NCI-H1048 (cell line): ENCODE data around the gene MYO7B.

Experiments used
- DNase-seq: peaks from one replicate; lab custom pipeline; 2025; lab: John Stamatoyannopoulos, UW

Gene MYO7B

GRCh38 chr2:127638361-127639110 is 103.1 kb downstream of the MYO7B start:
- DNase-seq: no peak

DNA sequence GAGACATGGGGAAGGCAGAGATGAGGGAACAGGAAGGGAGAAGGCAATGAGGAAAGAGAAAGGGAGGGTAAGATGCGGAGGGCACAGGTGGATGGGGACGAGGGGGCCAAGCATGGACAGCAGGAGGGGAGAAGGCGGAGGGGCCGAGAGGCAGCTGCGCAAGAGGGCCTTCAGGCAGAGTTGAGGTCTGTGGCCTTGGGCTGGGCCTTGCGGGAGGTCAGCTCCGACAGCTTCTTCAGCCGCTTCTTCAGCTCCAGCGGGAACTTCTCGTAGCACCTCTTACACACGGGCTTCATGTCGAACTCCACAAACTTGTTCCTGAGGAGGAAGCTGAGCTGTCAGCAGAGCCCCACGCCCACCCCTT is 103.6 kb downstream of the MYO7B start:
- DNase-seq: no peak

GRCh38 chr2:127640082-127641072 is 104.9 kb downstream of the MYO7B start:
- DNase-seq: no peak

GRCh38 chr2:127641133-127641532 is 105.7 kb downstream of the MYO7B start:
- no peak for DNase-seq

- no peak for DNase-seq
Measured at GRCh38 chr2:127641846-127642507, 106.5 kb downstream of the MYO7B start.

DNA sequence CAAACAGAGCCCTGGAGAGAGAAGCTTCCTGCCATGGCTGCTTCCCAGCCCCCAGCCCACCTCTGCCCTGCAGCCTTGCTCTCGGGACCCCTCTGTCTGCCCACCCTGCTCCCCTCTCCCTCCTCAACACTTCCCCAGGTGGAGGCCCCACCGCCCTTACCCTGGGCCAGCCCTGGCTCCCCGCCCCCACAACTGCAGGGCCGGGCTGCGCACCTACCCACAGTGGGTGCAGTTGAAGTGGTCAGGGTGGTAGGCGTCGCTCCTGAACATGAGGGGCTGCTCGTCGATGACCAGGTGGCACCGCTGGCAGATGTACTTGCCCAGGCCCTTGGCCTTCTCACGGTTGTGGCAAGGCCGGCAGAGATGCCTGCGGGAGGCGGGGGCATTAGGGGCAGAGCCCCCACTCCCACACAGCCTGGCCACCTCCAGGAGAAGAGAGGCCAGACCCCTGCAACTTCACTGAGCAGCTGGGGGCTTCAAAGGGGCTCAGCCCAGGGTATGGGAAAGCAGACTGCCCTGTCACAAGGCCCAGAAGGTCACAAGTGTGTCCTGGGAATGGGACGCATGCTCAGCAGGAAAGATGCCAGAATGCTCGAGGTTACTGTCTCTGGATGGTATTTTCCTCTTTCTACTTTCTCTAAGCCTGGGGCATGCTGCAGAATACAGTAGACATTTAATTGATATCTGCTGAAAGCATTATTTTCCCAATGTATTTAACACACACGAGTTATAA is 107.4 kb downstream of the MYO7B start:
- DNase-seq: no peak

GRCh38 chr2:127643439-127644065 is 108.1 kb downstream of the MYO7B start:
- DNase-seq: no peak

GRCh38 chr2:127644066-127645025 is 108.9 kb downstream of the MYO7B start:
- no peak for DNase-seq

GRCh38 chr2:127645026-127645394 is 109.5 kb downstream of the MYO7B start:
- no peak for DNase-seq

- DNase-seq: no peak
Measured at GRCh38 chr2:127645395-127646291, 110.2 kb downstream of the MYO7B start, which contains the start of gene GPR17. Gene GPR17, plus strand, starts transcription at chr2:127646153. Its CDS starts 4,583 bp downstream, at chr2:127650736.

- DNase-seq: no peak
Measured at GRCh38 chr2:127646487-127647241, 111.2 kb downstream of the MYO7B start.

DNA sequence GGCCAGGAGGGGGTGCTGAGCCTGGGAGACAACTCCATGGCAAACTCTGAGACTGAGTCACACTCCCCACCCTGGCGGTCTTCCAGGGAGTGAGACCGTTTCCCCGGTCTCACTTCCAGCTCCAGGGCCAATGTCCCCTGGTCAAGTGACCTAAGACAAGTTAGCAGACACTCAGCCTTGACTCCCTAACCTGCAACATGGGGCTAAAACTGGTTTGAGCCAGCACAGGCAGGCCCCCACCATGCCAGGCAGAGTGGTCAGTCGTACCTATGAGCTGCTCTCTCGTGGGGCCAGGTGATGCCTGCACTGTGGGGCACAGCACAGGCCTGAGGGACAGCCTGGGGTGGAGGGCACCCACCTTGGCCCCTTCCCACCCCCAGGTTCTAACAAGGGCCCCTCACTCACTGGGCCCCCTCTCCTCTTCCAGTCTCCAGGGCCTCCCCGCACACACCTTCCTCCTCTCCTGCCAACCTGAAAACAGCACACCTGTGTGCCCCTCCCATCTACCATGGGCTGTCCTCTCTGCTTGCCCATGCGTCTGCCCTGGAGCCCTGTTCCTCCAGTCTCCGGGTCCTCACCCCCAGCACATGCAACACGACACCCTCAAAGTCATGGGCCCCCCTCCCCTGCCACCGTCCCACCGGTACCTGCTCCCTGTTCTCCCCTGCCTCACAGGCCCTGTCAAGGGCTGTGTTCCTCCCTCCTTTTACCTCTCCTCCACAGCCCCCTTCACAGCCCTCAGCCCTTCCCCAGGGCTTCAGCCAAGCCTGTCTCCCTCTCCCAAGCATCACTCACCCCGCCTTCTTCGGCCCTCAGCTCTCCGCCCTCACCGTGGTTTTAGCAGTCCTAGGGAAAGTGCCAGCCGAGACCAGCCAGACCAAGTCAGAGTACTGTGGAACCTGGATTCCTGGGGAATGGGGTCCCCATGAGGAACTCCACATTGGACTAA is 112.0 kb downstream of the MYO7B start:
- DNase-seq: no peak

DNA sequence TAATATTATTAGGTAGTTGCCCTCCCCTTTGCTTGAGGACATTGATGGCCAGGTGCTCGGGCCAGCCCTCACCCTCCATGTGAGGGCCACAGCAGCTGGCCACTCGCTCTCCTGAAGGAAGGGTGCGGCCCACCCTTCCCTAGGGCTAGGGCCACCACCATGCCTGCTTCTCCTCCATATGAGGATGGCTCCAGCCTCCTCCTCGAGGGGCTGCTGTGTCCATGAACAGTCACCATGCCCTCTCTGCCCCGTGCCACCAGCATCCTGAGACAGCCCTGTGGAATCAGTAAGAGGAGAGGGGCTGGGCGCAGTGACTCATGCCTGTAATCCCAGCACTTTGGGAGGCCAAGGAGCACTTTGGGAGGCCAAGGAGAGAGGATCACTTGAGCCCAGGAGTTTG is 112.8 kb downstream of the MYO7B start:
- no peak for DNase-seq

DNA sequence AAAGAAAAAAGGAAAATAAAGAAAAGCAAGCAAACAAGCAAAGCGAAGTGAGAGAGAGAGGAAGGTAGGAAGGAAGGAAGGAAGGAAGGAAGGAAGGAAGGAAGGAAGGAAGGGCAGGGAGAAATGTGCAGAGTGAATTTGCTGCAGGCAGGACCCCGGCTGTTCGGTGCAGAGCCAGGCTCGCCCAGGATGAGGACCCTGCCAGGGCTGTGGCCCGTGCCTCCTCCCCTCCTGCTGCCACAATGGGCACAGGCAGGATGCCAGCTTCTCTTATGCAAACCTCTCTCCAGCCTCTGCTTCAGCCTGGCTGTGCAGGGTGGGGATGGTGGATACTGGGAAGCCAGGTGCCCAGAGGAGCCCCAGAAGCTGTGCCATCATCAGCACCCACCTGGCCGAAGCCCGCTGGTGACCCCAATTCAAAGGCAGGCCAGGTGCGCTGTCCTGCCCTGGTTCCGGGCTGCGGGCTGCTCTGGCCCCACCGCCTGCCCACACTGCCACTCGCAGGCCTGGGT is 113.7 kb downstream of the MYO7B start:
- DNase-seq: no peak

DNA sequence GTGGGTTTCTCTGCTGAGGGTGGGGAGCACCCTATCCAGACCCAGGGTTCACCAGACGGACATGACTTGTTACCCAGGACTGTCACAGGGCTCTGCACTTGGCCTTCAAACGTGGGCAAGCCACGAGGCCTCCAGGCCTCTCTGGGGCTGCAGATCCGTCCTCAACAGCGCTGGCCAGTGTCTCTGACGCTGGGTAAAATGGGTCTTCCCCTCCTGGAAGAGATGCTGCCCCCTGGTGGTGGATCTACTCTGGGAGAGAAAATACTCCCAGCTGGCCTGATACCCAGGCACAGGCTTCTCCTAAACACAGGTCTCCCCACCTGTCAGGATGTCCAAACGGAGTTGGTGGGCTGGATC is 114.2 kb downstream of the MYO7B start:
- DNase-seq: peak; percentile 24

DNA sequence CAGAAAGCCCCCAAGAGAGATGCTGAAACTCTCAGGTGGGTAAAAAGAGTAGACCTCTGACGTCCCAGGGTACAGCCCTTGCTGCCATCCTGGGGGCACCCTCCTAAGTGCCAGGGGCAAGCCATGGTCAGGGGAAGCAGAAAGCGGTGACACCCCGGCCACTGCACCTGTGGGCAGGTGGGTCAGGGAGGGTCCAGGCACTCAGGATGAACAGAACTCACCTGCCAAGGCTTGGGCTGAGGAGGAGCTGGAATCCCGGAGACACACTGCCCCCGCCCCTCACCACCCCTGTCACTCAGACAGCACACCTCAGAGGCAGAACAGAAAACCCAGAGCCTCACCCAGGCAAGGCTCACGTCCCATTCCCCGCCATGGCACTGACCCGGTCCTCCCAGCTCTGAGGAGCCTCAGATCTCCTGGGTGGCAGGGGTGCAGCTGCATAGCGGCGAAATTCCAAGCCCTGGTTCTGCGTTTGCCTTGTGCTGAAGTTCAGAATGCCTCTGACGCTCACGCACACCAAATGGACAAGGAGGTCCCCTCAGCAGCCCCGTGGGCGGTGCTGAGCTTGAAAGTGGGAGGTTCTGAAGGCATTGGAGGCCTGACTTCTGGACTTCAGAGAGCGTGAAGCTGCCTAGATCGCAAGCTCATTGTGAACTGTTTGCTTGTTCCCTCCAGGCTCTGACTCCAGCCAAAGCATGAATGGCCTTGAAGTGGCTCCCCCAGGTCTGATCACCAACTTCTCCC is 114.7 kb downstream of the MYO7B start:
- no peak for DNase-seq
